ENCODE data around the gene ARHGEF10L. TPM values are rescaled to one million over a fixed set of nuclear protein-coding genes. Genes with fewer than 3 reads are reported as not detected.
A peak's percentile ranks its signal among the peaks of the same experiment; 100 is the strongest.

The ARHGEF10L gene
- total and polyA plus RNA-seq, 3 experiments from 2014 or later, result 0.24 to 0.26 TPM; not detected in 1

DNA sequence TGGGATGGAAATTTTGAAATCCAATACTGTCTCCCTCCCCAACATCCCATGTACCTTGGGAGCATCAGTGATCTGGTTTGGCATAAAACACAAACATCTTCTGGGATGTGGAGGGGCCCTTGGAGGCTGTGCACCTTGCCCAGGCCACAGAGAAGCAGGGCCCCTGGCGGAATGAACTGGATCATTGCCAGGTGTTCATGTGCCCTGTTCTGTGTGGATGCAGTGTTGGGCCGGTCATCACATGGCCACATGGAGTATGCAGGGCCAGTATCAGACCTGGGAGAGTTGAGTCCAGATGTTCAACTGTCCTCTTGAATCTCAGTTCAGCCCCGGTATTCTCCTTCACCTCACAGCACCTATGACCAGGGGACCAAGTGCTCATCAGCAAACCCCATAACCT is 26.9 kb downstream of the ARHGEF10L start:
- Mint-ChIP-seq H3K4me1 (peaks cover 0 to 2% (median 0%) of the 10 kb centered on the region in 3 donors), H3K36me3 (no peaks in the 10 kb centered on the region), H3K27ac (peak overlapping the region in 1 of 8 donors; percentile 55), H3K27me3 (peaks cover 4 to 12% of the 10 kb centered on the region in 2 donors), H3K9me3 (no peaks in the 10 kb centered on the region), H3K4me3 (no peak overlapping the region)
- H3K36me3 ChIP-seq (ENCODE audit: insufficient read depth, low read length), result no peaks in the 10 kb centered on the region
- no peak for DNase-seq
- POLR2A ChIA-PET, result no interaction called here
- no peak overlapping the region for H3K27ac ChIP-seq (ENCODE audit: low read depth, low read length)
- no peak overlapping the region for H3K4me3 ChIP-seq (ENCODE audit: low read length)
- H3K27me3 ChIP-seq (ENCODE audit: insufficient read depth, low read length, poor library complexity, severe bottlenecking), result peaks cover 5% of the 10 kb centered on the region
- H3K4me1 ChIP-seq (ENCODE audit: insufficient read depth, low read length), result no peaks in the 10 kb centered on the region
- no peaks in the 10 kb centered on the region for H3K9me3 ChIP-seq (ENCODE audit: low read length)
- CTCF ChIA-PET, result no interaction called here

DNA sequence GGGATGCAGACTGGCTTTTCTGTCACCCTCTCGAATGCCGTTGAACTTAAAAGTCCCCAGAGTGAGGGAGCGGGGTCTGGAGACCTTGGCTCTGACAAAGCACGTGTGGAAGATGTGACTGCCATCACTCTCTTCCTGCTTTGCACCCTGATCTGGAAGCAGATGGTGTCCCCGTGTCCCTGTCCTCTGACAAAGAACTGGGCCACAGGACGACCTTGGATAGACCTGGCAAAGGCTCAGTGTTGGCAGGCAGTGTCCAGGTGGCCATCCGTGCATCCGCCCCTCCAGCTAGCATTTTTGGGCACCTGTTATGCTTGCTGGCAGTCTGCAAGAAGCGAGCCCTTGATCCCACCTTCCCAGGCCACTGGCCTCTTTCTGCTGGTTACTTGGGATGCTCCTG is 27.4 kb downstream of the ARHGEF10L start:
- Mint-ChIP-seq H3K27ac (no peak overlapping the region), H3K4me1 (peaks cover 0 to 2% (median 0%) of the 10 kb centered on the region in 3 donors), H3K4me3 (no peak overlapping the region), H3K9me3 (no peaks in the 10 kb centered on the region), H3K27me3 (peaks cover 4 to 12% of the 10 kb centered on the region in 2 donors), H3K36me3 (no peaks in the 10 kb centered on the region)
- ChIA-PET POLR2A (no interaction called here), CTCF (no interaction called here)
- Histone ChIP-seq H3K9me3 (ENCODE audit: low read length) (no peaks in the 10 kb centered on the region), H3K36me3 (ENCODE audit: insufficient read depth, low read length) (no peaks in the 10 kb centered on the region), H3K4me1 (ENCODE audit: insufficient read depth, low read length) (no peaks in the 10 kb centered on the region), H3K27ac (ENCODE audit: low read depth, low read length) (no peak overlapping the region), H3K27me3 (ENCODE audit: insufficient read depth, low read length, poor library complexity, severe bottlenecking) (peaks cover 5% of the 10 kb centered on the region), H3K4me3 (ENCODE audit: low read length) (no peak overlapping the region)
- no peak for DNase-seq

DNA sequence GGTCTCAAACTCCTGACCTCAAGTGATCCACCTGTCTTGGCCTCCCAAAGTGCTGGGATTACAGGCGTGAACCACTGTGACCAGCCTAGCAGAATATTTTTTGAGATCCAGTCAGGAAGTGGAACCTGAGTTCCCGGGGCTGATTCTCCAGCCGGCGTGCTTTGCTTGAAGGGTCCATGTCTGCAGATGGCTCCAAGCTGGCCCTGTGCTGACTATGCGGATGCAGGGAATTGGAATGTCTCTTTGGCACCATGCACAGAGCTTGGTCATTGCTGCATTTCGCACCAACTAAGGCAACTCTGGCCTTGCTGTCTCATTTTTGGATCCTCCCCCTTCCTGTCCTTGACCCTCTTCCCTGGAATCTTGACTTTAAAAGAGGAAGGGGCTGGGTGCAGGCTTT is 28.1 kb downstream of the ARHGEF10L start:
- peaks cover 0 to 2% (median 0%) of the 10 kb centered on the region in 3 donors for H3K4me1 Mint-ChIP-seq
- Histone ChIP-seq H3K27me3 (ENCODE audit: insufficient read depth, low read length, poor library complexity, severe bottlenecking) (peaks cover 5% of the 10 kb centered on the region), H3K4me1 (ENCODE audit: insufficient read depth, low read length) (no peaks in the 10 kb centered on the region), H3K9me3 (ENCODE audit: low read length) (no peaks in the 10 kb centered on the region), H3K36me3 (ENCODE audit: insufficient read depth, low read length) (no peaks in the 10 kb centered on the region), H3K4me3 (ENCODE audit: low read length) (no peak overlapping the region), H3K27ac (ENCODE audit: low read depth, low read length) (no peak overlapping the region)
- H3K27ac Mint-ChIP-seq, result no peak overlapping the region
- ChIA-PET CTCF (no interaction called here), POLR2A (no interaction called here)
- DNase-seq, result no peak
- H3K4me3 Mint-ChIP-seq, result no peak overlapping the region
- no peaks in the 10 kb centered on the region for H3K36me3 Mint-ChIP-seq
- H3K27me3 Mint-ChIP-seq, result peaks cover 4 to 12% of the 10 kb centered on the region in 2 donors
- no peaks in the 10 kb centered on the region for H3K9me3 Mint-ChIP-seq

DNA sequence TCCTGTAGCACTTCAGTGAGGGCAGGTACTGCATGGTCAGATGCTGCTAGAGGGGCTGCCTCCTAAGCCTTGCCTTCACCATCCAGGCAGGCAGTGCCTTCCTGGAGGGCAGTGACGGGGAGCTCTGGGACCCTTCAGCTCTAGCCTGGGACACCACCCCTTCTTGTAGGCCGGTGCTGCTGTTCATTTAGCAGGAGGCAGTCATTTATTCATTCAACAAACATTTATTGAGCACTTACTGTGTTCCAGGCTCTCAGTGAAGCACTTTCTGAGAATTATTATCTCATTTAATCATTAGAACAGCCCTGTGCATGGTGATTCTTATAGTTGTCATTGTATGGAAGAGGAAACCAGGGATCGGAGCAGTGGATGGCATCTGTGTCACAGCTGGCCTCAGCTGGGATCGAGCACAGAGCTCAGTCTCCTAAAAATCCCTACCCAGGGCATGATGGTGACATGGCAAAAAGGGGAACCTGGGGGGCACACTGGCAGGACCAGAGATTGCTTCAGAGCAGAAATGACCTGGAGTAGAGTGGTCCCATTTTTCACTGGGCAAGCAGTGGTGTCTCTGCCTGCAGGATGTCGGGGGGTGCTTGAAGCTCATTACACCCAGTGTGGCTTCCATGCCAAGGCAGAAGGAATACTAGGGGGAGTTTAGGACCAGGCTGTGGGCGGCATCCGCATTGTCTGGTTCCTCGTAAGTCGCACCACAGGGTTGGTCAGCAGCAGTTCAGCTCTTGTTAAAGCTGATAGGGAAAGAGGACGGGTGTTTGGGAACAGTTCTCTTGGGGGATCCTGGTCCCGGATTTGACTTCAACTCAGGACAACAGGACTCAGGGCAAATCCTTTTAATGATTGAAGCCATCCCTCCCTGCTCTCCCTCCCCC is 28.8 kb downstream of the ARHGEF10L start:
- Mint-ChIP-seq H3K9me3 (no peaks in the 10 kb centered on the region), H3K4me3 (no peak overlapping the region), H3K36me3 (no peaks in the 10 kb centered on the region), H3K4me1 (peaks cover 0 to 2% (median 0%) of the 10 kb centered on the region in 3 donors), H3K27me3 (peaks cover 4 to 12% of the 10 kb centered on the region in 2 donors), H3K27ac (peak overlapping the region in 1 of 8 donors; percentile 54)
- POLR2A ChIA-PET, result no interaction called here
- no peaks in the 10 kb centered on the region for H3K9me3 ChIP-seq (ENCODE audit: low read length)
- no peak overlapping the region for H3K4me3 ChIP-seq (ENCODE audit: low read length)
- no peak for DNase-seq
- no peak overlapping the region for H3K27ac ChIP-seq (ENCODE audit: low read depth, low read length)
- no peaks in the 10 kb centered on the region for H3K4me1 ChIP-seq (ENCODE audit: insufficient read depth, low read length)
- H3K36me3 ChIP-seq (ENCODE audit: insufficient read depth, low read length), result no peaks in the 10 kb centered on the region
- H3K27me3 ChIP-seq (ENCODE audit: insufficient read depth, low read length, poor library complexity, severe bottlenecking), result peaks cover 5% of the 10 kb centered on the region
- CTCF ChIA-PET, result no interaction called here

DNA sequence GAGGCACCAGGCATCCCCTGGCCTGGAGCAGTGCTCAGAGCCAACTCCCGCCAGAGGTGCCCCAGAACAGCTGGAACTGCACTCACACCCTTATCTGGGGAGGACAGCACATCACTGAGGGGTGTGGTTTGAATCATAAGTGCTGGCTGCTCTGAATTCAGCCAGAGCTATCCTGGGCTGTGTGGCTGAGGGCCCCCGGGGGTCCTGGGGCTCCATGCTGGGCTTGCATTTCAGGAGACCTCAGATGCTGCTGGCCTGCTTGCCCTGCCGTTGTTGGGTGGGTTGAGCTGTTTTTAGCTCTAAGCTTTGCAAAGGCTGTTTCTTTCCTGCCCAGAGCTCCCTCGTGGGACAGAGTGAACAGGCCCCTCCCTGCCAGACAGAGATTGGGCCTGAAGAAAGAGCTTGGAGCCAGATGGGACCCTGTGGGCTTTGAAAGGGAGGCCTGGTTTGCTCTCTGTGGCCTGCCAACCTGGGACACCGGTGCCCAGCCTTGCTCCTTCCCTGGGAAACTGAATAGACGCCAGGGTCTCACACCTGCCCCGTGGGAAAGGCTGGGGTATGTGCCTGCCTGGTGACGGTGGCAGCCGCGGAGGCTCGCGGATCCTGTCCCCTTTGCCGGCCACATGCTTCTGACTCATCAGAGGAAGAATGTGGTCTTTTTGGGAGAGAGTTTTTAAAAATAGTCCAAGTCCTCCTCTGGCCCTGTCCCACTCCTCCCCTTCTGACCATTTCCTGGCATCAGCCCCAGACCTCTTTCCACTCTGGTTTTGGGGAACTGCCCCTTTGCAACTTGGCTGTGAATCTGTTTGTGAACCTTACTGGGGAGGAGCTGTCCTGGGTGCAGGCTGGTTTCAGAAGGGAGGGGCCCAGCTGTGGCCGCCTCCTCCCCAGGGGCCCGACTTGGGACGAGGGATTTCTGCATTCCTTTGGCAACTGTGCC is 30.0 kb downstream of the ARHGEF10L start:
- CTCF ChIA-PET, result no interaction called here
- H3K4me1 ChIP-seq (ENCODE audit: insufficient read depth, low read length), result no peaks in the 10 kb centered on the region
- H3K4me3 ChIP-seq (ENCODE audit: low read length), result no peak overlapping the region
- peaks cover 5% of the 10 kb centered on the region for H3K27me3 ChIP-seq (ENCODE audit: insufficient read depth, low read length, poor library complexity, severe bottlenecking)
- Mint-ChIP-seq H3K9me3 (no peaks in the 10 kb centered on the region), H3K27me3 (peaks cover 4 to 12% of the 10 kb centered on the region in 2 donors), H3K4me1 (peaks cover 0 to 2% (median 0%) of the 10 kb centered on the region in 3 donors), H3K36me3 (no peaks in the 10 kb centered on the region), H3K27ac (no peak overlapping the region), H3K4me3 (no peak overlapping the region)
- DNase-seq, result no peak
- no peaks in the 10 kb centered on the region for H3K9me3 ChIP-seq (ENCODE audit: low read length)
- no peaks in the 10 kb centered on the region for H3K36me3 ChIP-seq (ENCODE audit: insufficient read depth, low read length)
- POLR2A ChIA-PET, result no interaction called here
- H3K27ac ChIP-seq (ENCODE audit: low read depth, low read length), result no peak overlapping the region

DNA sequence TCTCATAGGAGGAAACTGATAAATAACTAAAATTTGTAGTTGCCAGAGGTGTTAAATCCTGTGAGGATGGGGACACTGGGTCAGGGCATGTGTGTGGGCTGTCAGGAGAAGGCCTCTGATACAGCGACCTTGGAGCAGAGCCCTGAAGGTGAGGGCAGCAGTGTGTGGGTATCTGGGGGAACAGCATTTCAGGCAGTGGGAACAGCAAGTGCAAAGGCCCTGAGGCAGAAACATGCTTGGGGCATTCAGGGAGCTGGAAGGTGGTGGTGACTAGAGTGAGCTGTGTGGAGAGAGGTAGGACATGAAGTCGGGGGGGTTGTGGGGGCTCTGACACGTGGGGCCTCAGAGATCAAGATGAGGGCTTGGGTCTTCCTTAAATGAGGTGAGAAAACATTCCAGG is 30.7 kb downstream of the ARHGEF10L start:
- ChIA-PET CTCF (no interaction called here), POLR2A (no interaction called here)
- no peak overlapping the region for H3K27ac ChIP-seq (ENCODE audit: low read depth, low read length)
- Mint-ChIP-seq H3K4me1 (peaks cover 0 to 2% (median 0%) of the 10 kb centered on the region in 3 donors), H3K4me3 (no peak overlapping the region), H3K36me3 (no peaks in the 10 kb centered on the region), H3K27ac (no peak overlapping the region), H3K9me3 (no peaks in the 10 kb centered on the region), H3K27me3 (peaks cover 4 to 12% of the 10 kb centered on the region in 2 donors)
- no peaks in the 10 kb centered on the region for H3K36me3 ChIP-seq (ENCODE audit: insufficient read depth, low read length)
- peaks cover 5% of the 10 kb centered on the region for H3K27me3 ChIP-seq (ENCODE audit: insufficient read depth, low read length, poor library complexity, severe bottlenecking)
- H3K4me3 ChIP-seq (ENCODE audit: low read length), result no peak overlapping the region
- DNase-seq, result no peak
- no peaks in the 10 kb centered on the region for H3K4me1 ChIP-seq (ENCODE audit: insufficient read depth, low read length)
- H3K9me3 ChIP-seq (ENCODE audit: low read length), result no peaks in the 10 kb centered on the region

DNA sequence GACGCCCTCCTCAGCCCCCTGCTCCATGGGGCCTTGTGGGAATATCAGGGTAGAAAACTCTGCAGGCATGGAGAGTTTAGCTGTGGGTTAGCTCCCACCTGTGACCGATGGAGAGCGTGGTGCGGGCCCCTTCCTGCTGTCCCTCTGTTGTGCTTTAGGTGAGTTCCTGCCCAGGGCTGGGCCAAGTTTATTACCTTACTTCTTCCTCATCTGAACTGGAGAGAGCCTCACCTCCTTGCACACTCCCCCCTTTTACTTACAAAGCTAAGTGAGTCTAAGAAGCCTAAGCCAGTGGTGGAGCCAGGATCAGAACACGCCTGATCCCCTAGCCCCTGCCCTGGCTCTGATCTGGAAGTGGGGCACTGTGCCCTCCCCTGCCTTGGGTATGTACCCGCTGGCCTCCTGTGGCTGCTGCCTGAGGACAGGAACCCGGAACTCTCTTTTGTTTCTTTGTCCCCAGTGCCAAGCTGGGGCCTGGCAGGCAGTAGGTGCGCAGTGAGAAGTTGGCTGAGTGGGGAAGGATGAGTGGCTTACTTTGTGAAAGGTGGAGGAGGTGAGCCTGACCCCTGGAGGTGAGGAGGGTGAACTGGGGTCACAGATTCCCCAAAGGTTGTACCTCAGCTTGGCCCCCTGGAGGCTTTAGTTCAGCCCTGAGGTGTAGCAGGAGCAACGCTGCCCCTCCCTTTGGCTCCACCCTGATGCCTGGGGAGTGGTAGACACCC is 32.9 kb downstream of the ARHGEF10L start:
- peak overlapping the region in 1 of 8 donors; percentile 68 for H3K27ac Mint-ChIP-seq
- DNase-seq, result no peak
- Histone ChIP-seq H3K4me3 (ENCODE audit: low read length) (no peak overlapping the region), H3K27ac (ENCODE audit: low read depth, low read length) (no peak overlapping the region), H3K27me3 (ENCODE audit: insufficient read depth, low read length, poor library complexity, severe bottlenecking) (peaks cover 5% of the 10 kb centered on the region), H3K9me3 (ENCODE audit: low read length) (no peaks in the 10 kb centered on the region), H3K4me1 (ENCODE audit: insufficient read depth, low read length) (no peaks in the 10 kb centered on the region), H3K36me3 (ENCODE audit: insufficient read depth, low read length) (no peaks in the 10 kb centered on the region)
- peaks cover 4 to 12% of the 10 kb centered on the region in 2 donors for H3K27me3 Mint-ChIP-seq
- H3K9me3 Mint-ChIP-seq, result no peaks in the 10 kb centered on the region
- ChIA-PET CTCF (no interaction called here), POLR2A (no interaction called here)
- H3K4me1 Mint-ChIP-seq, result peaks cover 0 to 2% (median 0%) of the 10 kb centered on the region in 3 donors
- no peaks in the 10 kb centered on the region for H3K36me3 Mint-ChIP-seq
- no peak overlapping the region for H3K4me3 Mint-ChIP-seq
